Stimulated activated CD4-positive, alpha-beta T cell treated with anti-CD3 and anti-CD28 coated beads, TNF-alpha, amount 100 ng/mL, for 1 hour (primary cell): Measurements from ENCODE around the gene RAP1B.

Experiments used
- DNase-seq, 3 donors: peaks; one replicate each; pipeline ENCODE4 v3.0.0-alpha.2; 2020; ENCODE audit warnings: low read depth in 3 of 3, low spot score in 1 of 3

RAP1B gene

GRCh38 chr12:68610370-68611093, at the start of gene RAP1B:
TSS of gene RAP1B (plus strand) at chr12:68610899. CDS start at chr12:68648725, 37,826 bp downstream.
- DNase-seq: peak; percentile 72 to 85 (median 81)

- DNase-seq: no peak
These were observed 48.9 kb upstream of the RAP1B start for GRCh38 chr12:68561830-68562229.

- DNase-seq: no peak
These were observed 46.5 kb upstream of the RAP1B start for GRCh38 chr12:68564166-68564565.

GRCh38 chr12:68565391-68565903, 45.3 kb upstream of the RAP1B start:
- DNase-seq: no peak

GRCh38 chr12:68568922-68569569, 41.7 kb upstream of the RAP1B start:
- no peak for DNase-seq

- DNase-seq: no peak
These were observed 38.0 kb upstream of the RAP1B start for GRCh38 chr12:68572661-68573060.

GRCh38 chr12:68573406-68573805, 37.3 kb upstream of the RAP1B start:
- no peak for DNase-seq

GRCh38 chr12:68577949-68578348, 32.8 kb upstream of the RAP1B start:
- DNase-seq: no peak

- DNase-seq: no peak
These were observed 31.9 kb upstream of the RAP1B start for GRCh38 chr12:68578765-68579164.

- DNase-seq: no peak
These were observed 31.4 kb upstream of the RAP1B start for GRCh38 chr12:68579254-68579653.

- no peak for DNase-seq
These were observed 29.8 kb upstream of the RAP1B start for GRCh38 chr12:68580911-68581310.

- DNase-seq: no peak
These were observed 28.8 kb upstream of the RAP1B start for GRCh38 chr12:68581926-68582325.

- DNase-seq: no peak
These were observed 24.7 kb upstream of the RAP1B start for GRCh38 chr12:68585966-68586365.

- no peak for DNase-seq
These were observed 23.2 kb upstream of the RAP1B start for GRCh38 chr12:68587448-68587873.

GRCh38 chr12:68589194-68589593, 21.5 kb upstream of the RAP1B start:
- DNase-seq: no peak

GRCh38 chr12:68591734-68592418, 18.8 kb upstream of the RAP1B start:
- no peak for DNase-seq

- DNase-seq: no peak
These were observed 15.5 kb upstream of the RAP1B start for GRCh38 chr12:68595241-68595640.

- DNase-seq: no peak
These were observed 8.9 kb upstream of the RAP1B start for GRCh38 chr12:68601767-68602166.

- DNase-seq: no peak
These were observed 8.0 kb upstream of the RAP1B start for GRCh38 chr12:68602720-68603119.

- DNase-seq: no peak
These were observed 2.5 kb upstream of the RAP1B start for GRCh38 chr12:68608191-68608590.

- DNase-seq: no peak
These were observed 715 bp upstream of the RAP1B start for GRCh38 chr12:68609998-68610369.
